Measurements from ENCODE around the gene NUP153. TPM values are rescaled to one million over a fixed set of nuclear protein-coding genes. Genes with fewer than 3 reads are reported as not detected.

NUP153 gene
- total and polyA plus RNA-seq, 2 donors (not counting 1 experiment from before 2014, with no cell fraction given), result 17.9 to 70.5 TPM

GRCh38 chr6:17683428-17683827 lies 23.3 kb downstream of the NUP153 start:
- Histone ChIP-seq H2AFZ (ENCODE audit: insufficient read depth, low read depth, low read length, poor library complexity, severe bottlenecking) (no peak overlapping the region), H3K27ac (ENCODE audit: low read length in 2 of 2) (no peak overlapping the region), H3K36me3 (replicated peaks in 1 of 2; ENCODE audit: control extremely low read depth in 1 of 2, control insufficient read depth in 1 of 2, extremely low read depth in 1 of 2, insufficient read depth in 2 of 2, low read length in 1 of 2) (peaks cover 9 to 47% of the 10 kb centered on the region in 2 experiments), H3K79me2 (ENCODE audit: control insufficient read depth, insufficient read depth, low read length) (peaks cover 96% of the 10 kb centered on the region), H3K27me3 (replicated peaks in 1 of 4; ENCODE audit: control extremely low read depth in 1 of 4, control insufficient read depth in 3 of 4, insufficient read depth in 4 of 4, low read length in 3 of 4) (no peaks in the 10 kb centered on the region), H3K4me3 (ENCODE audit: control extremely low read depth in 1 of 5, extremely low read depth in 1 of 5, insufficient read depth in 1 of 5, low read depth in 2 of 5, low read length in 4 of 5) (no peak overlapping the region), H3K9ac (ENCODE audit: low read length) (no peak overlapping the region), H3K4me2 (replicated peaks; ENCODE audit: low read depth, low read length, poor library complexity, severe bottlenecking) (no peak overlapping the region), H3K9me3 (ENCODE audit: control extremely low read depth in 1 of 3, control insufficient read depth in 2 of 3, insufficient read depth in 1 of 3, low read length in 2 of 3) (no peaks in the 10 kb centered on the region), H4K20me1 (ENCODE audit: control insufficient read depth, insufficient read depth, low read length, poor library complexity, severe bottlenecking) (peaks cover 92% of the 10 kb centered on the region), H3K4me1 (ENCODE audit: control insufficient read depth in 2 of 2, insufficient read depth in 2 of 2, low read length in 2 of 2) (no peaks in the 10 kb centered on the region)
- no peak for ATAC-seq (ENCODE audit: low read depth)
- Mint-ChIP-seq H3K27ac (no peak overlapping the region), H3K4me1 (peaks cover 34% of the 10 kb centered on the region), H3K9me3 (ENCODE audit: insufficient read depth) (no peaks in the 10 kb centered on the region), H3K4me3 (no peak overlapping the region), H3K27me3 (no peaks in the 10 kb centered on the region)
- intact Hi-C loops (cut with micrococcal nuclease), result no loop called here
- WGBS (ENCODE audit: insufficient coverage), result no CpG with 5 or more reads among the region's 2 CpGs
- DNase-seq, result no peak
- TF ChIP-seq EZH2 (IDR thresholded peaks at IDR 0.05; ENCODE audit: borderline replicate concordance, insufficient read depth, low read depth, low read length, poor library complexity, severe bottlenecking) (no peak), CTCF (IDR thresholded peaks at IDR 0.05) (no peak)
- ChIA-PET POLR2A (no interaction called here), CTCF (no interaction called here)

DNA sequence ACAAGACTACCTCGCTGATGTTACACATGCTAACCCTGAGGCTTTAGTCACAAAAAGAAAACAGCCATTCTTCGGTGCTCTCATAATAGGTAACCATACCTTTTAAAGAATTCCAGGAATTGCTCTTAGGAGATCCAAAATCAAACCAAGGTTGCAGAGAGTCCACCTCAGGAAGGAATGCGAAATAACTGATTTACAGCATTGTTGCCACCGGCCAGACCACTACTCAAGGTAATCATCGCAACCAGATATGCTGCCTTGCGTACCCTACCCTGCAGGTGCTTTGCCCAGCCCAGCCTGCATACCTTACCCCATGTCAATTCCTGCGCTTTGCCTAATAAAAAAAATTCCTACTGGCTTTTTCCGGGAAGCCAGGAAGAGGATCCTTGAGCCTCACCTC lies 27.0 kb downstream of the NUP153 start:
- WGBS (ENCODE audit: insufficient coverage), result 92% methylated on average over 8 of the region's 8 CpGs
- DNase-seq (no peak), ATAC-seq (ENCODE audit: low read depth) (no peak)
- TF ChIP-seq CTCF (IDR thresholded peaks at IDR 0.05) (no peak), EZH2 (IDR thresholded peaks at IDR 0.05; ENCODE audit: borderline replicate concordance, insufficient read depth, low read depth, low read length, poor library complexity, severe bottlenecking) (no peak)
- no peaks in the 10 kb centered on the region for H3K27me3 Mint-ChIP-seq
- Histone ChIP-seq H3K27ac (ENCODE audit: low read length in 2 of 2) (no peak overlapping the region), H2AFZ (ENCODE audit: insufficient read depth, low read depth, low read length, poor library complexity, severe bottlenecking) (no peak overlapping the region), H3K4me2 (replicated peaks; ENCODE audit: low read depth, low read length, poor library complexity, severe bottlenecking) (no peak overlapping the region), H3K9ac (ENCODE audit: low read length) (no peak overlapping the region), H3K4me3 (ENCODE audit: control extremely low read depth in 1 of 5, extremely low read depth in 1 of 5, insufficient read depth in 1 of 5, low read depth in 2 of 5, low read length in 4 of 5) (no peak overlapping the region), H3K79me2 (ENCODE audit: control insufficient read depth, insufficient read depth, low read length) (peaks cover 98% of the 10 kb centered on the region), H4K20me1 (ENCODE audit: control insufficient read depth, insufficient read depth, low read length, poor library complexity, severe bottlenecking) (peaks cover 93% of the 10 kb centered on the region), H3K4me1 (ENCODE audit: control insufficient read depth in 2 of 2, insufficient read depth in 2 of 2, low read length in 2 of 2) (no peaks in the 10 kb centered on the region), H3K36me3 (replicated peaks in 1 of 2; ENCODE audit: control extremely low read depth in 1 of 2, control insufficient read depth in 1 of 2, extremely low read depth in 1 of 2, insufficient read depth in 2 of 2, low read length in 1 of 2) (peaks cover 9 to 38% of the 10 kb centered on the region in 2 experiments), H3K9me3 (ENCODE audit: control extremely low read depth in 1 of 3, control insufficient read depth in 2 of 3, insufficient read depth in 1 of 3, low read length in 2 of 3) (no peaks in the 10 kb centered on the region), H3K27me3 (replicated peaks in 1 of 4; ENCODE audit: control extremely low read depth in 1 of 4, control insufficient read depth in 3 of 4, insufficient read depth in 4 of 4, low read length in 3 of 4) (no peaks in the 10 kb centered on the region)
- no peak overlapping the region for H3K4me3 Mint-ChIP-seq
- POLR2A ChIA-PET, result no interaction called here
- peaks cover 47% of the 10 kb centered on the region for H3K4me1 Mint-ChIP-seq
- intact Hi-C loops (cut with micrococcal nuclease), result loop anchor here (5.0 kb wide), 1 partner anchor 42 kb away; no protein-coding TSS in a partner anchor
- H3K27ac Mint-ChIP-seq, result no peak overlapping the region
- H3K9me3 Mint-ChIP-seq (ENCODE audit: insufficient read depth), result no peaks in the 10 kb centered on the region
- CTCF ChIA-PET, result no interaction called here
